HG03354 (cell line): ENCODE data around the gene DMD.

Experiments used
- ATAC-seq: cut with Tn5 transposase; IDR thresholded peaks from one replicate; pipeline ENCODE4 v1.9.1; 2021; ENCODE audit warnings: mild to moderate bottlenecking; ENCODE audit not compliant: unreplicated experiment, poor library complexity, severe bottlenecking

The DMD gene

DNA sequence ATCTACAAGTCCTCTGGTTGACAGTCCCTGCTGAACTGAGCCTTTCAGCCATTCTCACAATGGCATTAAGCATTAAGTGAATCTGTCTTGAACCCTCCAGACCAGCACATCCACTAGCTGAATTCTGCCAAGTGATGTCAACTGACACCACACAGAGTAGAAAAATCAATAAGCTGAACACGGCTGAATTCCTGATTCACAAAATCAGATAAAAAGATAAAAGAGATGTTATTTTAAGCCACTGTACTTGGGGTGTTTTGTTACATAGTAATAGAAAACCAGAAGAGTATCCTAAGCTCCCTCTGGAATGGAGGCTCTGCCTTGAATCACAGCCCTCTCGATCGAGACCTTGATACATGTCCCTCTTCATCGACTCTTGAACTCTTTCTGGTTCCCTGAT lies 336.5 kb downstream of the DMD start:
- no peak for ATAC-seq

DNA sequence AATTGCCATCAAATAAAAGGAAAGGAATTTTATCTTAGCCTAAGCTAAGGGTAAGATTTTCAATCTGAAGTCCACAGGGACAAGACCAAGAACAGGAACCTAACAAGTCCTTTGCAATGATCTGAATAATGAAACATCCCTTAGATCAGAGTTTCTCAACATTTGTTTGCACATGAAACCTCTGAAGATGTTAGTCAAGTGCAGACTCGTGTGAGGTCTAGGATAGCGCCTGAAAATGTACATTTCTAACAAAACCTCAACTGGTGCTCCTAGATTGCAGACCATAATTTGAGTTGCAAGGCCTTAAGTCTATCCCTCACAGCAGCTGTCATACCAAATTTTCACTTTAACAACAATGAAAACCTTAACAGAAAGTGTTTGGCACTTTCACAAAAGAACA lies 337.6 kb downstream of the DMD start:
- no peak for ATAC-seq

DNA sequence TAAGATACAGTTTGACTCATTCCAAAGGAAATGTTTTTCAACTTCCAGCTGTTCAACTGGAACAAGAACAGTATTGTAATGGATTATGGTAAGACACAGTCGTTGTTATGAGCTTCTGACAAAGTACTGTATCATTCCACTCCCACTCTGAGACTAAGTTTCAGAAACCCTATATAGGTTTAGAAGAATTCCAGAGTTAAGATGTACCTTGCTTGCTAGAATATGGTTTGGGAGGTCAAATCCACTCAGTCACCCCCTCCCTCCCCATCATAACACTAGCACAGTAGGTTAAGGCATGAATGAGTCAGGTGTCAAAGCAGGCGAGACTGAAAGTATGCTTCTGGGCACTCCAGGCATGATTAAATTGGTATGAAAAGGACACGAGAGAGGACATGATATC lies 339.7 kb downstream of the DMD start:
- ATAC-seq = no peak

DNA sequence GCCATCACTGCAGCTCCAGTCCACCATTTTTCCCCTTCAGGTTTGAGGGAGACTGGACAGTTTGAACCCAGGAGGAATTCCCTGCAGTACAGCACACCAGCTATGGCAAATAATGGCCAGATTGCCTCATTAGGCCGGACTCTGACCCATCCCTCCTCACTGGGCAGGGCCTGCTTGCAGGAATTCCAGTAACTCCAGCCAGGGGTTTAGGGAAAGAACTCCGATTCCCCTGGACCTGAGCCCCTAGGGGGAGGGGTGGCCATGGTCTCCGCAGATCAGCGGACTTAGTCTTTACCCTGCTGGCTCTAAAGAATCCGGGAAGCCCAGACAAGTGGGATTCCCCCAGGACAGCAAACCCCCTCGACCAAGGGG lies 342.8 kb downstream of the DMD start:
- no peak for ATAC-seq

DNA sequence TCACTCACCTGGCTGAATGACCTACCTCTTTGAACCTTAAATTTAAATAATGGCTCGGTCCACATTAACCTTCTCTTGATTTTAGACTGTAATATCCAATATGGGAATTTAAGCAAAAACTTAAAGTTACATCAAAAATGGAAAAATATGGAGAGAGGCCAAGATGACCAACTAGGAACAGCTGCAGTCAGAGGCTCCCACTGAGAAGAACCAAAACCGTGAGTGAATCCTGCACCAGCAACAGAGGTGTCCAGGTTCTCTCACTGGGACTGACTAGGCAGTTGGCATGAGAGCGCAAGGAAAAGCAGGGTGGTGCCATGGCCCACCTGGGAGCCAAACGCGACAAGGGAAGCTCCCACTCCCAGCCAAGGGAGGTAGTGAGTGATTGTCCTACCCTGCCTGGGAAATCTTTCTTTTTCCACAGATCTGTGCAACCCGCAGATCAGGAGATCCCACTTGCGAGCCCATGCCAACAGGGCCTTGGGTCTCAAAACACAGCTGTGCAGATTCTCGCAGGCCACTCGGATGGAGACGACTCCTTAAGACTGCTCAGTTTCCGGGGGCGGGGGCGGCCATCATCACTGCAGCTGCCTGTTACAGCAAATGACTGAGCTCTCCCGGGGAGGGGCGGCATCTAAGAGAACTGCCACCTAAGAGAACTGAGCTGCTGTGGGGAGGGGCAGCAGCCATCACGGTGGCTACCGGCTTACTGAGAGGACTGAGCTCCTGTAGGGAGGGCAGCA lies 343.4 kb downstream of the DMD start:
- no peak for ATAC-seq

DNA sequence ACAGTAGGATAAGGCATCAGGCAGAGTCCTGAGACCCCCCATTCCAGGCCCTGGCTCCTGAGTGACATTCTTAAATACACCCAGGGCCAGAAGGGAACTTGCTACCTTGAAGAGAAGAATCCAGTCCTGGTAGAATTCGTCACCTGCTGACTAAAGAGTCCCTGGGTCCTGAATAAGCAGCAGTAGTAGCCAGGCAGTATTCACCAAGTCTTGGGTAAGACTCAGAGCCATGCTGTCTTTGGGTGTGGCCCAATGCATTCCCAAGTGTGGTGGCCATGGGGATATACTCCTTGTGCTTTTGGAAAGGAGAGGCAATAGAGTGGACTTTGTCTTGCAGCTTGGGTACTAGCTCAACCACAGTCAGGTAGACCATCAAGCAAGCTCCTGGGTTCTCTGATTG lies 359.1 kb downstream of the DMD start:
- no peak for ATAC-seq

DNA sequence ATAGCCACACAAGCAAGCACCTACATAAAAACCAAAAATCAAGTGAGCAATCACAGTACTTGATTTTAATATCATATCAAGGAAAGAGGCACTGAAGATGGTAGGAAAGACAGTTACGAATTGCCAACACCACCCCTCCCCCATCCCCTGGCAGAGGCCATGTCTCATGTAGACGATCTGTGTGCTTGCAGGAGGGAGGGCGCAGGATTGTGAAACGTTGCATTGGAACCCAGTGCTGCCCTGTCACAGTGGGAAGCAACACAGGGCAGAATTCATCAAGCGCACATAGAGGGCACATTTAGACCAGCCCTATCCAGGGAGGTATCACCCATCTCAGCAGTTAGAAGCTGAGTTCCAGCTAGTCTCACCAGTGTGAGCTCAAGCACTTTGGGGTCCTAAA lies 359.8 kb downstream of the DMD start:
- no peak for ATAC-seq

DNA sequence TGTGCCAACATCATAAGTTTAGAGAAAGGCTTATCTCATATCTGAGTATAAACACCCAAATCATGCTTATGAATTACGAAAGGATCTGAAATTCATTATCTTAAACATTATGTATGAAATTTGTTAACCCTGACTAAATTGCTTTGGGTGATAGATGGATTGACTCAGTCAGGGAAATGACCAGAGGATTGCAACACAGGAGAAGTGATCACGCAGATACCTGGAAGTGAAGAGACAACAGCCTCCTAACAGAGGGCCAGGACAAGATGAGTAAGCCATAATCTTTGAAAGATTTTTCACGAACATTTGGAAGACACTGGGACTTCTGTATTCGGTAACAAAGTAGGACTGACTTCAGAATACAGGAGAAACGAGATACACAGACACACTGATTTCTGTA lies 363.4 kb downstream of the DMD start:
- ATAC-seq = no peak

DNA sequence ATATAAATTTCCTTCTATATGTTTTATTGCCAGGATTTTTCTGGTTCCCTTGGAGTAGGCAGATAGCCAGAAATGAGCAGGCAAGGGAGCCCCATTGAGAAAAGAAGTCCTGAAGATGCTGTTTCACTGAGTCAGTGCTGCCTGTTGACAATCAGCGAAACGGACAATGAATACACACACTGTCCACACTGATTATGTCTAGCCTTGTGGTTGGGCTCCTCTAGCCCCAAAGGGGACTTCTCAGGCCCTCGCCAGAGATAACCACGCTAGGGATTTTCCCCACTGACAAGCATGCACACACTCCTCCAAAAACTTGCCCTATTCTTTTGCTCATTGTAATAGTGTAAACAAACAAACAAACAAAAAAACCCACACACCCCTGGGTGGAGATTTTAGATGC lies 369.3 kb downstream of the DMD start:
- ATAC-seq = no peak

DNA sequence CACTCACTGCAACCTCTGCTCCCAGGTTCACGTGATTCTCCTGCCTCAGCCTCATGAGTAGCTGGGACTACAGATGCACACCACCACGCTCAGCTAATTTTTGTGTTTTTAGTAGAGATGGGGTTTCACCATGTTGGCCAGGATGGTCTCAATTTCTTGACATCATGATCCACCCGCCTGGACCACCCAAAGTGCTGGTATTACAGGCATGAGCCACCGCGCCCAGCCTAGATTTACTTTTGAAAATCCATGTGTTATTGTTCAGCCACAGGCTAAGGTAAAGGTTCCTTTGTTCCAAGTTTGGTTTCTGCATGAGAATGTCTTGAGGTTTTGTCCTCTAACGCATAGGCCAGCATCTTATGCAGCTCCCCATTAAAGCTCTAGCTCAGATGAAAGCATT lies 371.6 kb downstream of the DMD start:
- no peak for ATAC-seq

DNA sequence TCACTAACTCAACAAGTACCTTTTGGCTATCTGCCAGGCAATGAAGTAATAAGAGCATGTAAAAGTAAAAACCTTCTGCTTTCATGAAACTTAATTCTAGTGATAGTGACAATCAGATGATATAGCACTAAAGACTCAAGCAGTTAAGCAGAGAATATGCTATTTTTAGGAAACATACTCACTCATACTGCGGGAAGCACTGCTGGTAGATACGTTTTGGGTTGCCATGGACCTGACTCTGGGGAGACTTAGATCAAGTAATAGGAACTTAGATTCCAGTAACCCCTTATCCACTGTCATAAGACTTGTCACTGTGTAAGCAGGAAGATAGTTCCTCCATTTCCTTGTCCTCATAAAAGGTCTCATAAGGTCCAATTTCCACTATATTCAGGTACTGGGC lies 386.3 kb downstream of the DMD start:
- ATAC-seq = no peak

DNA sequence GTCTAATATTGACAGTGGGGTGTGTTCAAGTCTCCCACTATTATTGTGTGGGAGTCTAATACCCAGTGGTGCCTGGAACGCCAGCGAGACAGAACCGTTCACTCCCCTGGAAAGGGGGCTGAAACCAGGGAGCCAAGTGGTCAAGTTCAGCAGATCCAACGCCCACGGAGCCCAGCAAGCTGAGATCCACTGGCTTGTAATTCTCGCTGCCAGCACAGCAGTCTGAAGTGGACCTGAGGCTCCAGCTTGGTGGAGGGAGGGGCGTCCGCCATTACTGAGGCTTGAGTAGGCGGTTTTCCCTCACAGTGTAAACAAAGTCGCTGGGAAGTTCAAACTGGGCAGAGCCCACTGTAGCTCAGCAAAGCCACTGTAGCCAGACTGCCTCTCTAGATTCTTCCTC lies 407.3 kb downstream of the DMD start:
- no peak for ATAC-seq

DNA sequence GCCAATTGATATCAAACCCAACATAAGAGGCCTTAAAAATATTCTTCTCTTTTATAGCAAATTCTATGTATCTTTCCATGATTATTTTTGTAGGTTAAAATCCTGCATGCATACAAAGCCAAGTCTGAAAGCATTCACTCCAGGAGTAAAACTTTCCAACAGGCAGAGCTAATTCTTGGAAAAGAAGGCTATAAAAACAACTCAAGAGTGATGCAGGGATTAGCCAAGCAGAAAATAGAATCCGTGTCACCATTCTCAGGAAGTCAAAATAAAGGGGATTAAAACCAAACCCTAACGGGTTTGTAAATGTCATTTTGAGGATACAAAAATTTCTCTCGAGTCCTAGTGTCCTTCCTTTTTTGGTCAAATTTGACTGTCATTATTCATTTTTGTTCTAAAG lies 412.4 kb downstream of the DMD start:
- no peak for ATAC-seq

DNA sequence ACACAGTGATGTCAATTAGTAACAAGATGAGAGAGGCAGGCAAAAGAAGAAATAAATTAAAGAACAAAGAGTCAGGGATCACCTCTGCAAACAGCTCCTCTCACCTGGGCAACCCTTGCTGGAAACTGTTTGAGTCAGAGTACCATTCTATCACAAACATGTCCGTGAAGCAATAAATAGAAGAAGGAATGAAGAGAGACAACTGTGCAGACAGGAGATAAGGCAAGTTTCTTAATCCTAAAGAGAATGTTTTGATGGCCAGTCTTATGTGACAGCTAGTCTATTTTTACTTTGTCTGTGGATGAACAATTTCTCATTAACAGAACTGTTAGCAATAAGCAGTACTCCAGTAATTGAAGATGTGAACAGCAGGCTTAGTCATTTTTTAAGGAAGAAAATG lies 422.4 kb downstream of the DMD start:
- no peak for ATAC-seq

DNA sequence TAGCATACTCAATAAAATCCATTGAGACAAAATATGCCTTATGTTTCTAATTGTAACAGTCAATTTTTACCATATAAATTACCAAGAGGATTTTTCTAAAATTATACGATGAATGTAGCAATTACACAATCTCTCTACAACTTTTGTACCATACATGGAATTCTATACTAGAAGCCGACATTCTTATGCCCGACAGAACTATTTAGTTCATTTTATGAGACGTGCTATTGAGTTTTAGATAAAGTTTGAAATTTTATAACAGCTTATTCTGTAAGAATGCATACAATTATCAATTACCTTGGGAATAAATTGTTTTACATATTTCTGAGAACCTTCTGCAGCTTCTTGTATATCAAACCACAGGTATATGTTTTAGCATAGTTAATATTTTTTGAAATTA lies 431.2 kb downstream of the DMD start:
- no peak for ATAC-seq

DNA sequence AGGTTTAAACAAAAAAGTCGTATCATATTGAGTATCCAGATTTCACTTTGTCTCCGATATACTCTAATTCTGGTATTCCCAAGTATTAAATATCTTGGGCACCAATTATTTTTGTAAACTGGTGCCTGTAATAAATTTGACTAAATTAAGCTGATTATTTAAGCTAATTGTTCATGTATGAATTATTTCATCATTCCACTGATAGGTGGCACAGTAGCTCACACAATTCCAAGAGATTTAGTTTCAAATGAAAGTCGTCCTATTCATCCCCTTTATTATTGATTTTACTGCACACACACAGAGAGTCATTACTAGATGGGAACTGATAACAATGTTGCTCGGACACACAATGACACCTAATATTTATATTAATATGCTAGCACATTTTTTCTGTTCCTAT lies 432.4 kb downstream of the DMD start:
- no peak for ATAC-seq

DNA sequence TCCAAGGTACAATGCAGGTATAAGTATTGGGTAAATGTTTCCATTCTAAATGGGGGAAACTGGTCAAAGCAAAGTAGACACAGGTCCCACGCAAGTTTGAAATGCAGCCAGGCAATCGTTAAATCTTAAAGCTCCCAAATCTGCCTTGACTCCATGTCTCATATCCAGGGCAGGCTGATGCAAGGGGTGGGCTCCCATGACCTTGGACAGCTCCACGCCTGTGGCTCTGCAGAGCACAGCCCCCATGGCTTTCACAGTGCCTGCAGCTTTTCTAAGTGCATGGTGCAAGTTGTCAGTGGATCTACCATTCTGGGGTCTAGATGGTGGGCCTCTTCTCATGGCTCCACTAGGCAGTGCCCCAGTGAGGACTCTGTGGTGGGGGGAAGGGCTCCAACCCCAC lies 436.4 kb downstream of the DMD start:
- ATAC-seq = no peak

DNA sequence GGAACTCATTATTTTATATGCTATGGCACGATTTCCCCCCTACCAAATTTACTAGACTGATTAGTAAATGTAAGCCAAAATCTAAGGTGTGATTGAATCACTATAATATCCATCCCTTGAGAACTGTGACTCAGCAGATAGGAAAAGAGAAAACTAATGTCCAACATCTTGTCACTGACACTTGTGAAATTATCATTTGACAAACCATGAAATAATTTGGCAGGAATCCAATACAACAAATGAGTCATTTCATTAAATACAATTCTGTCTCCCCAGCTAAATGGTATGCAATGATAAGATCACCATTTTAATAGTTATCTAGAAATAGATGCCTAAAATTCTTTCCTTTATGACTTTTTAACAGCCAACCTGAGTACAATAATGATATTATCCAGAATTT lies 462.3 kb downstream of the DMD start:
- no peak for ATAC-seq

DNA sequence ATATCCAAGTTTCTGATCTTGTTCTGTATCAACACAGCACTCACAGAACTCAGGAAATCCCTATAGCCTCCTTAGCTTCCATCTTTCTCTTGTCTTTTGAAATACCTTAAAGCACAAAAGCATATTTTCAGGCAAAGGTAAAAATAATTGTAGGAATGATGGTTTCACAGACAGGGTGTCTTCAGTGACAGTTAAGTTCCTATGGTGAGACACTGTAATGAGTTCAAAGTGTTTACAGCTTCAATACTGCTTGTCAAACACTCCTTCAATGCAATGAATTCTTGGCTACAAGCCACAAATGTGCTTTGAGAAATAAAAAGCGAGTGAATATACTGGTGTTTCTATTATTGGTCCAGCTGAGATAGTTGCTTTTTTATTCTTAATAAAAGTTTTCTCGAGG lies 466.0 kb downstream of the DMD start:
- no peak for ATAC-seq

DNA sequence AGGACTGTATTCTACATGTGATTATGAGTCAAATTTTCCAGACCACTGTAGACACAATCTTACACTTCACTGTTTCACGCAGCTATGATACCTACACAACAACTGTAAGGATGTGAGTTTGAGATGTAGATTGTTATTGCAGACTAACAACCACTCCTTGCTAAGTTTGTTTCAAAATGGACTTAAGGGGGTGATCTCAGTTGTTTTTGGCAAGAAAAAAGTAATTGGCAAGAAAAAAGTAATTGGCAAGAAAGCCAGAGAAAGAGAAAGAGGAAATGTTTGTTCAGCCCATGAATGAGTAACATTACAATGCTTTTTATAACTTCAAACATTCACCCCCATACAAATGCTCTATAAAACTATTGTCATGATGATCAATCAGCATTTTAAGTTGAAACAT lies 466.4 kb downstream of the DMD start:
- no peak for ATAC-seq

DNA sequence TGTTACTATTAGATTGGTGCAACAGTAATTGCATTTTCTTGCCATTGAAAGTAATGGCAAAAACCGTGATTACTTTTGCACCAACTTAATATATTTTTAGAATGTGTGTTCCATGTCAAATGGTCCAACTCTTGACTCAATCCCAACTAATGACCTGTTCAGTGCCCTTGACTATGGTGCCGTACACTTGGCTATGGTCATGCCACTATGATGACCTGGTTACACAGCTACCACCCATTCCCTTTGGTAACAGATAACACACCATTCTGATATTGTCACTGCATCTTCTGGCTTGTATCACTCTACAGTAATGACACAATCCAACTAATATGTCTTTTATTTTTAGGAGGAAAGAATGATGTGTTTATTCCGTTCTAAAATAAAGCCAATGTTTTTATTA lies 469.4 kb downstream of the DMD start:
- no peak for ATAC-seq

DNA sequence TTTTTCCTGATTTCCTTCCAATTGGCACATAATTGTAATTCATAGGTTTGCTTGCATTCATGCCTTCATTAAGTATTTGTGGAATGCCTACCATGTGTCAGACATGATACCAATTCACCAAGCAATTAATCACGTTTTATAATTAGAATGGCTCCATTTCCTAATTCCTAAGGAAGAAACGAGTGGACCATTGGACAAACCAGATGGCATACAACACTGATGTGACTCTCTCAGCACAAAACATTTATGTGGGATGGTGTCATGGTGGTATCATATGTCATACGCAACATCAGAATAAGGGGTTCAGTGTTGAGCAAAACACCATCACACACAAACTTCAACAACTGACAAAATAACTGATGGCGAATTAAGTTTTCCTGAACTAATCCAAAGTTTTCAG lies 502.8 kb downstream of the DMD start:
- no peak for ATAC-seq
